Measurements from ENCODE around the gene C16orf86. TPM values are rescaled to one million over a fixed set of nuclear protein-coding genes. Genes with fewer than 3 reads are reported as not detected.

The C16orf86 gene
- total RNA-seq, 2 experiments from 2014 or later: 2.3 to 2.5 TPM

DNA sequence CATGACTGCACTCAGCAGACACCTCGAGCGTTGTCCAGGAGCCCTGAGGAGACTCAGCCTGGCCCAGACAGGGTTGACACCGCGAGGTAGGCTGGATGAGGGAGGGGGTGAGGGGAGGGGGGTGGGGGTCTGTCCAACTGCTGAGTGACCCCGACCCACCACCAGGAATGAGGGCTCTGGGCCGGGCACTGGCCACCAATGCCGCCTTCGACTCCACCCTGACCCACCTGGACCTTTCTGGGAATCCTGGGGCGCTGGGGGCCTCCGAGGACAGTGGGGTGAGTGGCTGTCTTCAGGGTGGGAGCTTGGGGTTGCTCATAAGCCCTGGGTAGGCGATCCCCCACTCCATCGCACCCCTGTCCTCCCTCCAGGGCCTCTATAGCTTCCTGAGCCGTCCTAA lies 18.9 kb upstream of the C16orf86 start:
- Mint-ChIP-seq H3K27me3 (ENCODE audit: low read depth) (no peaks in the 10 kb centered on the region), H3K36me3 (ENCODE audit: low read depth) (peaks cover 47% of the 10 kb centered on the region), H3K4me3 (no peak overlapping the region), H3K27ac (no peak overlapping the region), H3K9me3 (ENCODE audit: insufficient read depth) (no peaks in the 10 kb centered on the region), H3K4me1 (ENCODE audit: low read depth) (peaks cover 27% of the 10 kb centered on the region)
- ChIA-PET POLR2A (interaction anchor here (0.5 to 7.9 kb wide), 2 partner anchors 11 to 374 kb away, joined by 3 to 71 read pairs; partner anchors contain the start of genes ACD and PARD6A), CTCF (interaction anchor here (7.4 to 10.1 kb wide), 2 partner anchors 85 to 102 kb away, joined by 123 to 245 read pairs; partner anchors contain the start of gene CTCF)
- DNase-seq: no peak
- no peak for ATAC-seq

GRCh38 chr16:67648088-67648763 lies 18.4 kb upstream of the C16orf86 start:
- H3K4me3 Mint-ChIP-seq: no peak overlapping the region
- ChIA-PET CTCF (interaction anchor here (1.2 to 7.4 kb wide), 2 partner anchors 86 to 101 kb away, joined by 4 to 123 read pairs; partner anchors contain the start of gene CTCF), POLR2A (interaction anchor here (0.5 to 7.9 kb wide), 2 partner anchors 11 to 374 kb away, joined by 3 to 71 read pairs; partner anchors contain the start of genes ACD and PARD6A)
- peaks cover 27% of the 10 kb centered on the region for H3K4me1 Mint-ChIP-seq (ENCODE audit: low read depth)
- ATAC-seq (no peak), DNase-seq (no peak)
- no peaks in the 10 kb centered on the region for H3K9me3 Mint-ChIP-seq (ENCODE audit: insufficient read depth)
- H3K27me3 Mint-ChIP-seq (ENCODE audit: low read depth): no peaks in the 10 kb centered on the region
- H3K27ac Mint-ChIP-seq: no peak overlapping the region
- peaks cover 47% of the 10 kb centered on the region for H3K36me3 Mint-ChIP-seq (ENCODE audit: low read depth)

DNA sequence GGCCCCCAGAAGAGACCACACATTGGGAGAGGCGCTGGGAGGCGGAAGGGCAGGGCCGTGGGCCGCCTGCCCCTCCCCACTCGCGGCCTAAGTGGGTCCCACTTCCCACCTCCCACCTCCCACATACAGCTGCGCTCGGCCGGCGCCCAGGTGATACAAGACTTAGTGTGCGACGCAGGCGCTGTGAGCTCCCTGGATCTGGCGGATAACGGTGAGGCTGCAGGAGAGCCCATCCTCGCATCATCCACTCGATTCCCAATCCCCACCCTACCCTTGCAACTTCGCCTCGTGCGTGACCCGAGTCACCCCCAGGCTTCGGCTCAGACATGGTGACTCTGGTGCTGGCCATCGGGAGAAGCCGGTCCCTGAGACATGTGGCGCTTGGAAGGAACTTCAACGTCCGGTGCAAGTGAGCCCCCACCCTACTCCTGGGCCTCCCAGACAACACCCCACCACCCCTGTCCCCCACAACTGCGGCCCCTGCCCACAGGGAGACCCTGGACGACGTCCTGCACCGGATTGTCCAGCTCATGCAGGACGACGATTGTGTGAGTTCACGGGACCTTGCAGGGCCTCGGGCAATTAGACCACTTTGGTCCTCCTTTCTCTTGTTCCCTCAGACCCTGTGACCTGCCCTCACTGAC lies 17.7 kb upstream of the C16orf86 start:
- CTCF ChIA-PET: interaction anchor here (1.2 kb wide), 1 partner anchor 102 kb away, joined by 4 read pairs; no protein-coding TSS in a partner anchor
- no peaks in the 10 kb centered on the region for H3K27me3 Mint-ChIP-seq (ENCODE audit: low read depth)
- H3K9me3 Mint-ChIP-seq (ENCODE audit: insufficient read depth): no peaks in the 10 kb centered on the region
- no peak overlapping the region for H3K4me3 Mint-ChIP-seq
- POLR2A ChIA-PET: interaction anchor here (7.9 kb wide), 1 partner anchor 10 kb away, joined by 71 read pairs; the partner anchor contains the start of genes ACD and PARD6A
- DNase-seq (no peak), ATAC-seq (no peak)
- no peak overlapping the region for H3K27ac Mint-ChIP-seq
- H3K4me1 Mint-ChIP-seq (ENCODE audit: low read depth): peaks cover 25% of the 10 kb centered on the region
- peaks cover 49% of the 10 kb centered on the region for H3K36me3 Mint-ChIP-seq (ENCODE audit: low read depth)

DNA sequence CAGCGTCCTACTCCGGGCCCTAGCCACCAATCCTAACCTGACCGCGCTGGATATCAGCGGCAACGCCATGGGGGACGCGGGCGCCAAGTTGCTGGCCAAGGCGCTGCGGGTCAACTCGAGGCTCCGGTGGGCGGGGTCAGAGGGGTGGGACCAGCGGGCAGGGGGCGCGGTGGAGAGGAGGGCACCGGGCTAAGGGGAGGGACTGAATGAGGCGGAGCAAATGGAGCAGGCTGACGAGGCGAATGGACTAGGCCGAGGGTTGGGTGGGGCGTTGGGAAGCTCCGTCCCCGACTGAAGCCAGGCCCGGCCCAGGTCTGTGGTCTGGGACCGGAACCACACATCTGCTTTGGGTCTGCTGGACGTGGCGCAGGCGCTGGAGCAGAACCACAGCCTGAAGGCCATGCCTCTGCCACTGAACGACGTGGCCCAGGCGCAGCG lies 17.1 kb upstream of the C16orf86 start:
- H3K36me3 Mint-ChIP-seq (ENCODE audit: low read depth): peaks cover 52% of the 10 kb centered on the region
- peaks cover 20% of the 10 kb centered on the region for H3K4me1 Mint-ChIP-seq (ENCODE audit: low read depth)
- H3K27me3 Mint-ChIP-seq (ENCODE audit: low read depth): no peaks in the 10 kb centered on the region
- DNase-seq: no peak
- ChIA-PET POLR2A (interaction anchor here (7.9 kb wide), 1 partner anchor 9 kb away, joined by 71 read pairs; the partner anchor contains the start of genes ACD and PARD6A), CTCF (no interaction called here)
- H3K27ac Mint-ChIP-seq: no peak overlapping the region
- ATAC-seq: no peak
- H3K9me3 Mint-ChIP-seq (ENCODE audit: insufficient read depth): no peaks in the 10 kb centered on the region
- H3K4me3 Mint-ChIP-seq: no peak overlapping the region

DNA sequence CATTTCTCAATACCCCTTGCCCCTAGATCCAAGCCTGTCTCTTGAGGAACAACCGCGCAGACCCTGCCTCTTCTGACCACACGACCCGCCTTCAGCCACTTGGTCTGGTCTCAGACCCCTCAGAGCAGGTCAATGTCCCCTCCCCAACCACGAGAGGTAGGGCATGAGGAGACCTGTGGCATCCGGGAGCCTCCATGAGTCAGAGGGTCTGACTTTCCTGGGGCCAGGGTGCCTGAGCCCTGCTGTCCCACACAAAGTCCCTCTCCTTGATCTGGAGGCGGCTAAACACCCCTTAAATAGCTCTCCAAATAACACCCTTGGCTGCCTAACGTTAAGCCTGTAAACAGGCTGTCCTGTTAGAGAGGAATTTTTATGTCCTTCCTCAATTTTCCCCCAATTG lies 16.6 kb upstream of the C16orf86 start:
- POLR2A ChIA-PET: interaction anchor here (7.9 kb wide), 1 partner anchor 9 kb away, joined by 71 read pairs; the partner anchor contains the start of genes ACD and PARD6A
- DNase-seq (no peak), ATAC-seq (no peak)
- H3K27me3 Mint-ChIP-seq (ENCODE audit: low read depth): no peaks in the 10 kb centered on the region
- no peaks in the 10 kb centered on the region for H3K9me3 Mint-ChIP-seq (ENCODE audit: insufficient read depth)
- CTCF ChIA-PET: no interaction called here
- H3K4me3 Mint-ChIP-seq: no peak overlapping the region
- H3K27ac Mint-ChIP-seq: peak overlapping the region; percentile 15
- peaks cover 55% of the 10 kb centered on the region for H3K36me3 Mint-ChIP-seq (ENCODE audit: low read depth)
- peaks cover 19% of the 10 kb centered on the region for H3K4me1 Mint-ChIP-seq (ENCODE audit: low read depth)

- no peaks in the 10 kb centered on the region for H3K27me3 Mint-ChIP-seq (ENCODE audit: low read depth)
- POLR2A ChIA-PET: interaction anchor here (7.9 kb wide), 1 partner anchor 8 kb away, joined by 71 read pairs; the partner anchor contains the start of genes ACD and PARD6A
- CTCF ChIA-PET: interaction anchor here (0.9 to 1.3 kb wide), 3 partner anchors 88 to 104 kb away, joined by 3 read pairs; partner anchors contain the start of gene CTCF
- DNase-seq: no peak
- ATAC-seq: no peak
- H3K4me1 Mint-ChIP-seq (ENCODE audit: low read depth): peaks cover 19% of the 10 kb centered on the region
- no peak overlapping the region for H3K27ac Mint-ChIP-seq
- peaks cover 58% of the 10 kb centered on the region for H3K36me3 Mint-ChIP-seq (ENCODE audit: low read depth)
- H3K4me3 Mint-ChIP-seq: no peak overlapping the region
- H3K9me3 Mint-ChIP-seq (ENCODE audit: insufficient read depth): no peaks in the 10 kb centered on the region
Measured at GRCh38 chr16:67651039-67651438, 15.6 kb upstream of the C16orf86 start.

- ChIA-PET POLR2A (interaction anchor here (7.9 kb wide), 1 partner anchor 7 kb away, joined by 71 read pairs; the partner anchor contains the start of genes ACD and PARD6A), CTCF (interaction anchor here (1.2 to 1.3 kb wide), 2 partner anchors 88 to 90 kb away, joined by 3 read pairs; partner anchors contain the start of gene CTCF)
- ATAC-seq (no peak), DNase-seq (no peak)
- Mint-ChIP-seq H3K27me3 (ENCODE audit: low read depth) (no peaks in the 10 kb centered on the region), H3K9me3 (ENCODE audit: insufficient read depth) (no peaks in the 10 kb centered on the region), H3K27ac (peak overlapping the region; percentile 78), H3K4me3 (no peak overlapping the region), H3K4me1 (ENCODE audit: low read depth) (peaks cover 14% of the 10 kb centered on the region), H3K36me3 (ENCODE audit: low read depth) (peaks cover 55% of the 10 kb centered on the region)
Measured at GRCh38 chr16:67651847-67652246, 14.8 kb upstream of the C16orf86 start.

- ATAC-seq: no peak
Measured at GRCh38 chr16:67652578-67653127, 14.0 kb upstream of the C16orf86 start.

DNA sequence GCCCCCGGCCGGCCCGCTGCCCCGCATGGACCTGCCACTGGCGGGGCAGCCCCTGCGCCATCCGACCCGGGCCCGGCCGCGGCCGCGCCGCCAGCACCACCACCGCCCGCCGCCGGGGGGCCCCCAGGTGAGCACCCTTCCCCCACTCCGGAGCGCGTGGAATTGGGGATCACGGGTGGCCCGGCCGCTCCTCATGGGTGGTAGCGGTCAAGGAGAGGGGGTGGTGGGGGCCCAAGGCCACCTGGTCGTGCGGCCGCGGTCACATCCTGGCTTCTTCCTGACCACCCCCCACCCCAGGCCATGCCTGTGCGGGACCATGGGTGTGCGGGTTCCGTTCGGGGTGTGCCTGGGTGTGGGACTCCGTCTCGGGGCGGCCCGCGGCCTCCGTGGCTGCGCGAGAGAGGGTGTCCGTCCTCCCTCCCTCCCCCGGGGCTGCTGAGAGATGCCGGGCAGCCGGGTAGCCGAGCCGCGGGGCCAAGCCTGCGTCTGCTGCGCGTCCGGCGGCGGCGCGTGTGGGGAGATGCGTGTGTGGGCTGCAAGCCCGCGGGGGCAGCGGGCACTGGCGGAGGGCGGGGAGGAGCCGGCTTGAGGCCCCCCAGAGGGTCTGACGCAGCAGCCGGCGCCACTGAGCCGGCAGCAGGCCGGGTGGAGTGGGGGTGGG lies 13.4 kb upstream of the C16orf86 start:
- no peak for DNase-seq
- no peaks in the 10 kb centered on the region for H3K9me3 Mint-ChIP-seq (ENCODE audit: insufficient read depth)
- H3K4me1 Mint-ChIP-seq (ENCODE audit: low read depth): peaks cover 14% of the 10 kb centered on the region
- no peak overlapping the region for H3K4me3 Mint-ChIP-seq
- no peak for ATAC-seq
- POLR2A ChIA-PET: no interaction called here
- CTCF ChIA-PET: no interaction called here
- peaks cover 55% of the 10 kb centered on the region for H3K36me3 Mint-ChIP-seq (ENCODE audit: low read depth)
- H3K27ac Mint-ChIP-seq: no peak overlapping the region
- no peaks in the 10 kb centered on the region for H3K27me3 Mint-ChIP-seq (ENCODE audit: low read depth)

More at GRCh38 chr16:67652578-67653127, 14.0 kb upstream of the C16orf86 start:
- DNase-seq: no peak
- Mint-ChIP-seq H3K27me3 (ENCODE audit: low read depth) (no peaks in the 10 kb centered on the region), H3K9me3 (ENCODE audit: insufficient read depth) (no peaks in the 10 kb centered on the region), H3K27ac (no peak overlapping the region), H3K36me3 (ENCODE audit: low read depth) (peaks cover 52% of the 10 kb centered on the region), H3K4me1 (ENCODE audit: low read depth) (peaks cover 11% of the 10 kb centered on the region), H3K4me3 (no peak overlapping the region)
- ChIA-PET CTCF (interaction anchor here (0.8 kb wide), 1 partner anchor 91 kb away, joined by 4 read pairs; no protein-coding TSS in a partner anchor), POLR2A (no interaction called here)

DNA sequence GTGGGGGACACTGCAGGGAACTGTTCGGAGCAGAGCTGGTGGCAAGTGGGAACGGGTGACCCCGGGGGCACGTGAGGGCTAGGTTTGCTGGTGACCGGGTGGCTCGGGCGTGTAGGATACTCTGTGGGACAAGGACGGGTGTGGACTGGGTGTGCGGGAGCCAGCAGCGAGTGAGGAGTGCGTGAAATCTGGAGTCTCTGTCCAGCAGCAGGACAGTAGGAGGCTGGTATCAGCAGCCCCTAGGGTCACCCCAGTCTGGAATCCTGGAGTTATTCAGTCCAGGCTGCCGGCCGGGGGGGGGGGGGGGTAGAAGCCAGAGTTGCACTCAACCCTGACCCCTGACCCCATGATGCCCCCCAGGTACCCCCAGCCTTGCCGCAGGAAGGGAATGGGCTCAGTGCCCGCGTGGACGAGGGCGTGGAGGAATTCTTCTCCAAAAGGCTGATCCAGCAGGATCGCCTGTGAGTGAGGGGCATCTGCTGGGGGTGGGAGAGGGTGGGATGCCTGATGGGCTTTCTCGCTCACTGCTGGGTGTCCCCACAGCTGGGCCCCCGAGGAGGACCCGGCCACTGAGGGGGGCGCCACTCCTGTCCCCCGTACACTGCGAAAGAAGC lies 12.7 kb upstream of the C16orf86 start:
- ChIA-PET POLR2A (no interaction called here), CTCF (no interaction called here)
- Mint-ChIP-seq H3K9me3 (ENCODE audit: insufficient read depth) (no peaks in the 10 kb centered on the region), H3K27me3 (ENCODE audit: low read depth) (no peaks in the 10 kb centered on the region), H3K4me3 (no peak overlapping the region), H3K36me3 (ENCODE audit: low read depth) (peaks cover 50% of the 10 kb centered on the region), H3K4me1 (ENCODE audit: low read depth) (peaks cover 16% of the 10 kb centered on the region), H3K27ac (no peak overlapping the region)
- DNase-seq (no peak), ATAC-seq (no peak)

- no peaks in the 10 kb centered on the region for H3K9me3 Mint-ChIP-seq (ENCODE audit: insufficient read depth)
- no peak overlapping the region for H3K4me3 Mint-ChIP-seq
- DNase-seq (no peak), ATAC-seq (no peak)
- peaks cover 51% of the 10 kb centered on the region for H3K36me3 Mint-ChIP-seq (ENCODE audit: low read depth)
- ChIA-PET POLR2A (no interaction called here), CTCF (no interaction called here)
- no peak overlapping the region for H3K27ac Mint-ChIP-seq
- no peaks in the 10 kb centered on the region for H3K27me3 Mint-ChIP-seq (ENCODE audit: low read depth)
- peaks cover 18% of the 10 kb centered on the region for H3K4me1 Mint-ChIP-seq (ENCODE audit: low read depth)
Measured at GRCh38 chr16:67654403-67654911, 12.2 kb upstream of the C16orf86 start.

All from activated CD8-positive, alpha-beta T cell treated with anti-CD3 and anti-CD28 coated beads, Interleukin-2, amount 10 ng/mL, durations not matched to agents 7 days and 5 days (primary cell).